Panc1 (cell line): ENCODE measurements around the gene DDX4. TPM values are rescaled to one million over a fixed set of nuclear protein-coding genes. Genes with fewer than 3 reads are reported as not detected.

ENCODE experiments used
- ATAC-seq: fragments of 200-7000 bp; cut with Tn5 transposase; 2 replicates; pipeline ENCODE4 v1.9.1; 2020; ENCODE audit warnings: mild to moderate bottlenecking, moderate library complexity
- BruUV-seq: library from RNA; stranded (reverse); fragments of 400-500 nt; replicated peaks from 2 replicates; lab custom pipeline; 2021; lab: Mats Ljungman, UMichigan
- CTCF ChIA-PET: fragments of 300-600 bp; sonication (Branson Sonifier 250); formaldehyde crosslinking; loops from one replicate; lab custom pipeline; 2022; ENCODE audit warnings: antibody characterized with exemption; lab: Charles Lee
- POLR2A ChIA-PET: fragments of 300-600 bp; sonication (Branson Sonifier 250); formaldehyde crosslinking; loops from one replicate; lab custom pipeline; 2022; ENCODE audit warnings: antibody characterized with exemption; lab: Charles Lee
- DNase-seq: peaks from one replicate; pipeline ENCODE4 v3.0.0-alpha.2; 2010; ENCODE audit warnings: low read depth, low spot score
- H3K27ac ChIP-seq: 2 replicates; pipeline ENCODE4 v1.5.1; 2011; ENCODE audit warnings: mild to moderate bottlenecking, low read length, inconsistent platforms
- H3K27me3 ChIP-seq: fragments of 200-500 bp; sonication (Bioruptor generic); 2 replicates; pipeline ENCODE4 v1.6.0; 2014; ENCODE audit warnings: low read length, inconsistent platforms; ENCODE audit not compliant: control insufficient read depth, insufficient read depth
- H3K36me3 ChIP-seq: fragments of 200-500 bp; sonication (Bioruptor generic); 2 replicates; pipeline ENCODE4 v1.5.1; 2014; ENCODE audit warnings: inconsistent platforms, mild to moderate bottlenecking, low read length, moderate library complexity; ENCODE audit not compliant: control insufficient read depth, insufficient read depth
- H3K4me1 ChIP-seq: 2 replicates; pipeline ENCODE4 v1.5.1; 2011; ENCODE audit warnings: inconsistent platforms, mild to moderate bottlenecking, low read length, moderate library complexity; ENCODE audit not compliant: control insufficient read depth, insufficient read depth
- H3K4me3 ChIP-seq, 2 experiments: 2 replicates each; pipeline ENCODE4 v1.5.1; 2011 to 2012; ENCODE audit warnings: low read depth in 2 of 2, low read length in 2 of 2, mild to moderate bottlenecking in 2 of 2, inconsistent platforms in 1 of 2, moderate library complexity in 1 of 2
- H3K9me3 ChIP-seq: fragments of 200-500 bp; sonication (Bioruptor generic); 2 replicates; pipeline ENCODE4 v1.5.1; 2014; ENCODE audit warnings: low read depth, mild to moderate bottlenecking, inconsistent platforms, low read length, moderate library complexity; ENCODE audit not compliant: control insufficient read depth, insufficient read depth
- CTCF ChIP-seq: fragments of 450-650 bp; IDR thresholded peaks from 2 replicates; pipeline ENCODE4 v1.5.1; 2017; ENCODE audit warnings: mild to moderate bottlenecking
- POLR2AphosphoS5 ChIP-seq: IDR thresholded peaks from 2 replicates; pipeline ENCODE4 v1.6.1; 2012; ENCODE audit warnings: mild to moderate bottlenecking, low read depth, low read length, moderate library complexity
- REST ChIP-seq, 2 experiments: IDR thresholded peaks; 2 replicates each; pipeline ENCODE4 v1.6.1; 2011 to 2012; ENCODE audit warnings: low read depth in 2 of 2, control low read depth in 1 of 2, low read length in 1 of 2, mild to moderate bottlenecking in 1 of 2, moderate library complexity in 1 of 2; ENCODE audit not compliant: insufficient read depth in 1 of 2
- SIN3A ChIP-seq: IDR thresholded peaks from 2 replicates; pipeline ENCODE4 v1.6.1; 2012; ENCODE audit warnings: low read depth, mild to moderate bottlenecking, low read length, moderate library complexity, borderline replicate concordance; ENCODE audit not compliant: insufficient read depth
- TCF7L2 ChIP-seq: IDR thresholded peaks from 2 replicates; pipeline ENCODE4 v1.6.1; 2011; ENCODE audit warnings: mild to moderate bottlenecking, low read depth, low read length, inconsistent platforms
- in situ Hi-C: cut with HindIII; loops from 2 replicates; pipeline ENCODE4 v1.10.0; 2016; ENCODE audit warnings: low sequenced_read_pairs, low pct_unique_long_range_greater_than_20kb
- intact Hi-C: fragments of 100-400 bp; cut with micrococcal nuclease; formaldehyde crosslinking; loops from one replicate; pipeline ENCODE4 v1.10.0; 2022; ENCODE audit not compliant: unreplicated experiment
- total RNA-seq: library from RNA; stranded (reverse); gene quantifications from one replicate; pipeline ENCODE4 v1.2.1, GENCODE V29; 2021; ENCODE audit not compliant: unreplicated experiment

Gene DDX4
- total RNA-seq, 1 experiment from 2014 or later: not detected

GRCh38 chr5:55702598-55703345 is 35.1 kb upstream of the DDX4 start:
- no TSS peak for BruUV-seq
- TF ChIP-seq SIN3A (no peak), TCF7L2 (no peak), REST (IDR thresholded peaks at IDR 0.05; ENCODE audit: insufficient read depth in 1 of 2, low read depth in 2 of 2, low read length in 1 of 2) (no peak), CTCF (no peak), POLR2AphosphoS5 (no peak)
- Histone ChIP-seq H3K4me3 (no peak overlapping the region), H3K4me1 (no peaks in the 10 kb centered on the region), H3K9me3 (no peaks in the 10 kb centered on the region), H3K27me3 (no peaks in the 10 kb centered on the region), H3K36me3 (no peaks in the 10 kb centered on the region), H3K27ac (no peak overlapping the region)
- intact Hi-C loops: no loop called here
- ChIA-PET POLR2A (no interaction called here), CTCF (no interaction called here)
- ATAC-seq (no peak), DNase-seq (no peak)
- in situ Hi-C loops: no loop called here

- ATAC-seq: no peak
- POLR2A ChIA-PET: no interaction called here
- Histone ChIP-seq H3K27me3 (no peaks in the 10 kb centered on the region), H3K4me1 (no peaks in the 10 kb centered on the region), H3K9me3 (no peaks in the 10 kb centered on the region), H3K4me3 (no peak overlapping the region), H3K36me3 (no peaks in the 10 kb centered on the region), H3K27ac (no peak overlapping the region)
- no peak for TF ChIP-seq CTCF
- TF ChIP-seq POLR2AphosphoS5: no peak
- no peak for TF ChIP-seq SIN3A
- no peak for TF ChIP-seq TCF7L2
- TF ChIP-seq REST (IDR thresholded peaks at IDR 0.05; ENCODE audit: insufficient read depth in 1 of 2, low read depth in 2 of 2, low read length in 1 of 2): no peak
- intact Hi-C loops (no loop called here), in situ Hi-C loops (no loop called here)
- BruUV-seq: no TSS peak
- no peak for DNase-seq
- CTCF ChIA-PET: no interaction called here
These were observed 31.6 kb upstream of the DDX4 start for GRCh38 chr5:55706230-55706629.
